SK-N-MC (cell line): ENCODE results near the gene NAGPA.

Source experiments
- DNase-seq: peaks from one replicate; pipeline ENCODE4 v3.0.0-alpha.2; 2011; ENCODE audit warnings: low read depth, low spot score
- H3K27ac ChIP-seq: fragments of 200-600 bp; sonication (generic); 2 replicates; pipeline ENCODE4 v1.5.1; 2016; ENCODE audit warnings: mixed run types
- H3K36me3 ChIP-seq: fragments of 200-600 bp; sonication (generic); 2 replicates; pipeline ENCODE4 v1.6.1; 2017; ENCODE audit warnings: antibody characterized with exemption, low read length, mixed read lengths; ENCODE audit not compliant: insufficient read depth
- H3K4me3 ChIP-seq: fragments of 200-600 bp; sonication (generic); 2 replicates; pipeline ENCODE4 v1.5.1; 2016
- H3K9ac ChIP-seq: fragments of 200-600 bp; sonication (generic); 2 replicates; pipeline ENCODE4 v1.8.0; 2017; ENCODE audit warnings: mixed run types, mixed read lengths; ENCODE audit not compliant: insufficient read length
- H3K9me3 ChIP-seq: fragments of 200-600 bp; sonication (generic); 2 replicates; pipeline ENCODE4 v1.6.1; 2017; ENCODE audit warnings: low read depth, mild to moderate bottlenecking, antibody characterized with exemption, low read length, moderate library complexity, mixed read lengths
- EZH2 ChIP-seq: fragments of 200-600 bp; sonication (generic); IDR thresholded peaks from one replicate; pipeline ENCODE4 v1.6.1; 2017; ENCODE audit warnings: antibody characterized with exemption
- FOXP2 ChIP-seq: optimal IDR thresholded peaks from 2 replicates; pipeline ENCODE3; 2011; ENCODE audit warnings: mild to moderate bottlenecking, moderate library complexity; ENCODE audit not compliant: insufficient read depth; ENCODE audit errors: extremely low read length, control extremely low read depth
- POLR2AphosphoS5 ChIP-seq: IDR thresholded peaks from 2 replicates; pipeline ENCODE4 v1.6.1; 2012; ENCODE audit warnings: mild to moderate bottlenecking, low read depth, low read length, borderline replicate concordance

NAGPA gene

DNA sequence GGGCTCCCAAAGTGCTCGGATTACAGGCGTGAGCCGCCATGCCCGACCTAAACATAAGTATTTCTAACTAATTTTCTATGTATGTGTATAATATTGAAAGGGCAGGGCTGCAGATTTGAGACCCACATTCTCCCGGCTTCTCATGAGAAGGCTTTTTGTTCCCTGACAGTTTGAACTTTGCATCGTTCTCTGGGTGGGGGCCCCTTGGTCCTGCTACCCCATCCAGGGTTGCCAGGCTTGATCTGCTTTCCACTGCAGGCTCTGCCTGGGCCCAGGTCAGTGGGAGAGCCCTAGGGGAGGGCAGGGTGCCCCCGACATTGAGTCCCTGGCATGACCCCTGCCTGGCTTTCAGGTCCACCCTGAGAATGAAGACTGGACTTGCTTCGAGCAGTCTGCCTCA, 43.3 kb downstream of the NAGPA start:
- no peak overlapping the region for H3K4me3 ChIP-seq
- H3K27ac ChIP-seq = no peak overlapping the region
- H3K9ac ChIP-seq = no peak overlapping the region
- no peaks in the 10 kb centered on the region for H3K9me3 ChIP-seq
- no peaks in the 10 kb centered on the region for H3K36me3 ChIP-seq
- DNase-seq = no peak
- TF ChIP-seq FOXP2 (no peak), EZH2 (no peak), POLR2AphosphoS5 (no peak)

DNA sequence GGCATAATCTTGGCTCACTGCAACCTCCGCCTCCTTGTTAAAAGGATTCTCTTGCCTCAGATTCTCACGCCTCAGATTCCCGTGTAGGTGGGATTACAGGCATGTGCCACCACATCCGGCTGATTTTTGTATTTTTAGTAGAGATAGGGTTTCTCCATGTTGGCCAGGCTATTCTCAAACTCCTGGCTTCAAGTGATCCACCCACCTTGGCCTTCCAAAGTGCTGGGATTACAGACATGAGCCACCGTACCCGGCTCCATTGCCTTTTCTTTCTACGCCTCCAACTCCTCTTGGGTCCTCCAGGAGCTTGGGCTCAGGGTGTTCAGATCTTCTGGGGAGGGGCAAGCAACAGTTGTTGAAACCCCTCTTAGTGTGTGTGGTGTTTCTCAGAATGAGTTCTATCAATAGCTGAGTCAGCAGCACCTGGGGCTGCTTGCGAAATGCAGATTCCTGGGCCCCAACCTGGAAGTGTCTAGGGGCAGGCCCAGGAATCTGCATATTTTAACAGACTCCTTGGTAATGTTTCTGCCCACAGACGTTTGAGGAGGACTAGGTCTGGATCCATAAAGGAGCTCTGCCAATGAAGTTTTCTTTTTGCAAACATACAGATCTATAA, 44.2 kb downstream of the NAGPA start:
- H3K4me3 ChIP-seq = no peak overlapping the region
- H3K9ac ChIP-seq = no peak overlapping the region
- H3K27ac ChIP-seq = no peak overlapping the region
- no peaks in the 10 kb centered on the region for H3K9me3 ChIP-seq
- H3K36me3 ChIP-seq = no peaks in the 10 kb centered on the region
- no peak for DNase-seq
- TF ChIP-seq FOXP2 = no peak
- TF ChIP-seq EZH2 = no peak
- no peak for TF ChIP-seq POLR2AphosphoS5

- DNase-seq = no peak
- H3K9me3 ChIP-seq = no peaks in the 10 kb centered on the region
- H3K27ac ChIP-seq = no peak overlapping the region
- TF ChIP-seq POLR2AphosphoS5 = no peak
- no peak for TF ChIP-seq FOXP2
- TF ChIP-seq EZH2 = no peak
- H3K9ac ChIP-seq = no peak overlapping the region
- no peak overlapping the region for H3K4me3 ChIP-seq
- no peaks in the 10 kb centered on the region for H3K36me3 ChIP-seq
Measured at GRCh38 chr16:4988647-4989046, 45.1 kb downstream of the NAGPA start.

DNA sequence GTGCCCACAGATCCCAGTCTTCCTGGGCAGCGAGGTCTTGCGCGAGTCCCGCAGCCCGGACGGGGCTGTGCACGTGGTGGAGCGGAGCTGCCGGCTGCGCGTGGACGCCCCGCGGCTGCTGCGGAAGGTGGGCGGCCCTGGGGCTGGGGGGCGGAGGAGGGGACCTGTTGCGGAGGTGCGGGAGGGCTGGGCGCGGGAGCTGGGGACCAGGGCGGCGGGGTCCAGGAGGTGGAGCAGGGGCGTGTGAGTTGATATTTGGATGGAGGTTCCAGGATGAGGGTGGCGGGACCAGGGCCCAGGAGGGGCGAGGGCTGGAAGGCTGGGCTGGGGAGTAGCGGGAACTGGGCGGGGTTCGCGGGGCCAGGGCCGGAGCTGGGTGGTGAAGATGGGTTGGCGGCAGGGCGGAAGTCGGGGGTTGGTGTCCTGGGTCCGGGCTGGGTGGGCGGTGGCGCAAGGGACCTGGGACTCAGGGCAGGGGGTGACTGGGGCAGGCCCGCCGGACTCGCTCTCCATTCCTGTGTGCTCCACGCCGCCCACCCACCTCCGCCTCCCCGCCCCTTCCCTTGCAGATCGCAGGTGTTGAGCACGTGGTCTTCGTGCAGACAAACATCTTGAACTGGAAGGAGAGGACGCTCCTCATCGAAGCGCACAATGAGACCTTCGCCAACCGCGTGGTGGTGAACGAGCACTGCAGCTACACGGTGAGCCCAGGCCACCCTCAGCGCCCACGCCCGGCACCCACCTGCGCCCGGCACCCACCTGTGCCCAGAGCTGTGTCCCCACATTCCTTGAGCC, 46.0 kb downstream of the NAGPA start:
- DNase-seq = no peak
- Histone ChIP-seq H3K4me3 (no peak overlapping the region), H3K27ac (no peak overlapping the region), H3K36me3 (no peaks in the 10 kb centered on the region), H3K9me3 (no peaks in the 10 kb centered on the region), H3K9ac (no peak overlapping the region)
- no peak for TF ChIP-seq POLR2AphosphoS5
- no peak for TF ChIP-seq EZH2
- TF ChIP-seq FOXP2 = no peak

GRCh38 chr16:4987250-4987579, 46.5 kb downstream of the NAGPA start:
- Histone ChIP-seq H3K36me3 (no peaks in the 10 kb centered on the region), H3K27ac (no peak overlapping the region), H3K9me3 (no peaks in the 10 kb centered on the region), H3K9ac (no peak overlapping the region), H3K4me3 (no peak overlapping the region)
- TF ChIP-seq FOXP2 (no peak), POLR2AphosphoS5 (no peak), EZH2 (no peak)
- no peak for DNase-seq

DNA sequence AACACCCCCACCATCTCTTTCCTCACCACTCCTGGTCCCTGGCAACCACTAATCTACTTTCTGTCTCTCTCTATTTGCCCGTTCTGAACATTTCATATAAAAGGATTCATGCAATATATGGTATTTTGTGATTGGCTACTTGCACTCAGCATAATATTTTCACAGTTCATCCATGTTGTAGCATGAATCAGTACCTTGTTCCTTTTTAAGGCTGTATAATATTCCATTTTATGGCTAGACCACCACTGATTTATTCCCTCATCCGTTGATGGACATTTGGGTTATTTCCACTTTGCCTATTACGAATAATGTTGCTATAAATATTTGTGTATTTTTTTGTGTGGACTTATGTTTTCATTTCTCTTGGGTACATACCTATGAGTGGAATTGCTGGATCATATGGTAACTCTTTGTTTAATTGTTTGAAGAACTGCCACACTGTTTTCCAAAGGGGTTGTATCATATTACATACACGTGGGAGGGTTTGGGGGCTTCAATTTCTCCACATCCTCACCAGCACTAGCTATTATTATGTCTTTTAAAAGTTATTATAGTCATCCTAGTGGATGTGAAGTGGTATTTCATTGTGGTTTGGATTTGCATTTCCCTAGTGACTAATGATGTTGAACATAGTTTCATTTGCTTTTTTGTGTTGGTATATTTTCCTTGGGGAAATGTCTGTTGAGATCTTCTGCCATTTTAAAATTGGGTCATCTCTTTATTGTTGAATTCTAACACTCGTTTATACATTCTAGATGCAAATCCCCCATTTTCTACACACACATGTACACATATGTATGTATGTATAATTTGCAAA, 49.4 kb downstream of the NAGPA start:
- H3K4me3 ChIP-seq = no peak overlapping the region
- H3K36me3 ChIP-seq = no peaks in the 10 kb centered on the region
- no peak overlapping the region for H3K27ac ChIP-seq
- DNase-seq = no peak
- TF ChIP-seq POLR2AphosphoS5 = no peak
- TF ChIP-seq FOXP2 = no peak
- TF ChIP-seq EZH2 = no peak
- no peak overlapping the region for H3K9ac ChIP-seq
- H3K9me3 ChIP-seq = no peaks in the 10 kb centered on the region

DNA sequence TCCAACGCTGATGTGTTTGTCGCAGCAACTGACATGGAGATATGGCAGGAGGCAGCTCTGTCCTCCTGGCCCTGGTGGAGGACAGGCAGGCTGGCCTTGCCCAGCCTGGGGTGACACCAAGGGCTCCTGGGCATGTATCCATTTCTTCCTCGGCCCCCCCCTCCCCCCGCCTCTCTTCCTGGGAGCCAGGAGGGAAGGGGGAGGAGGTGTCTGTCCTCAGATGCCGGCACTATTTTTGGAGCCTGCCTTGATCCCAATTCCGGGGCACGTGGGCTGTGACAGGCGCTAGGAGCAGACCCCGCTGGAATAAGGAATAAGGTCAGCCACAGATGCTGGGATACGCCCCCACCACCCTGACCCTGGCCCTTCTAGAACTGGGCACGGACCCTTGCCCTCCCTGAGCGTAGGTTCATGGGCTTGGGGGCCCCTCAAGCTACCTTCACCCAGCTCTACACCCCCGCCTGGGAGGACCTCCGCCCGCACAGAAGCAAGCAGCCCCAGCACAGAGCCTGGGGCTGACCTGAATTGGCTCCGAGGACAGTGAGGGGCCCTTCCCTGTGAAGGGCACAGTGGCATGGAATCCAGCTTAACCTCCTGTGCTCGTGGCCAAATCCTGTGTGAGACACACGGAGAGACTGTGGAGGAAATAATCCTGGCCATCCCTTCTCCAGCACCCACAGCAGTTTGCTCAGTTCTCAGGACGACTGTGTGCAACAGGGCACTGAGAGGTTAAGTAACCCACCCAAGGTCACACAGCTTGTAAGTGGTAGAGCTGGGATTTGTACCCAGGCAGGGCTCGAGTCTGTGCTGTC, 51.5 kb downstream of the NAGPA start:
- Histone ChIP-seq H3K9ac (no peak overlapping the region), H3K27ac (no peak overlapping the region), H3K36me3 (no peaks in the 10 kb centered on the region), H3K4me3 (no peak overlapping the region), H3K9me3 (no peaks in the 10 kb centered on the region)
- no peak for TF ChIP-seq POLR2AphosphoS5
- no peak for TF ChIP-seq FOXP2
- no peak for TF ChIP-seq EZH2
- DNase-seq = no peak

- Histone ChIP-seq H3K9me3 (no peaks in the 10 kb centered on the region), H3K36me3 (no peaks in the 10 kb centered on the region), H3K4me3 (no peak overlapping the region), H3K27ac (no peak overlapping the region), H3K9ac (no peak overlapping the region)
- TF ChIP-seq FOXP2 = no peak
- no peak for TF ChIP-seq POLR2AphosphoS5
- TF ChIP-seq EZH2 = no peak
- no peak for DNase-seq
Measured at GRCh38 chr16:4981473-4981872, 52.3 kb downstream of the NAGPA start.
